Activated effector memory CD4-positive, alpha-beta T cell treated with Interleukin-2 at 50 U/mL for 16 hours (primary cell): ENCODE data around the gene CBR4.
"Not testable (repeated sequence)": the region's sequence is repeated elsewhere in the genome, so short reads cannot be mapped to it uniquely, and the experiment has no call there.

Source experiments
- DNase-seq: peaks from one replicate; pipeline ENCODE4 v3.0.0-alpha.2; 2020

CBR4 gene

GRCh38 chr4:168992952-168993482 is 17.0 kb downstream of the CBR4 start:
- DNase-seq, result not testable (repeated sequence)

- DNase-seq, result no peak
Observed at GRCh38 chr4:168981942-168982341, 28.1 kb downstream of the CBR4 start.

DNA sequence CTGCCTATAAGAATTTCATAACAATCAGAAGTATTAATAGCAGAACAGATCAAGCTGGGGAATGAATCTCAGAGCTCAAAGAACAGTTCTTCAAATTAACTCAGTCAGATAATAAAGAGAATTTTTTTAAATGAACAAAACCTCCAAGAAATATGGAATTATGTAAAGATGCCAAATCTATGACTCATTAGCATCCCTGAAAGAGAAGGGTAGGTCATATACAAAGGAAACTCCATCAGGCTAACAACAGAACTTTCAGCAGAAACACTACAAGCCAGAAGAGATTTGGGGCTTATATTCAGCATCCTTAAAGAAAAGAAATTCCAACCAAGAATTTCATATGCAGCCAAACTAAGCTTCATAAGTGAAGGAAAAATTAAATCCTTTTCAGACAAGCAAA is 28.6 kb downstream of the CBR4 start:
- no peak for DNase-seq

- DNase-seq, result no peak
Observed at GRCh38 chr4:168979338-168979737, 30.7 kb downstream of the CBR4 start.

DNA sequence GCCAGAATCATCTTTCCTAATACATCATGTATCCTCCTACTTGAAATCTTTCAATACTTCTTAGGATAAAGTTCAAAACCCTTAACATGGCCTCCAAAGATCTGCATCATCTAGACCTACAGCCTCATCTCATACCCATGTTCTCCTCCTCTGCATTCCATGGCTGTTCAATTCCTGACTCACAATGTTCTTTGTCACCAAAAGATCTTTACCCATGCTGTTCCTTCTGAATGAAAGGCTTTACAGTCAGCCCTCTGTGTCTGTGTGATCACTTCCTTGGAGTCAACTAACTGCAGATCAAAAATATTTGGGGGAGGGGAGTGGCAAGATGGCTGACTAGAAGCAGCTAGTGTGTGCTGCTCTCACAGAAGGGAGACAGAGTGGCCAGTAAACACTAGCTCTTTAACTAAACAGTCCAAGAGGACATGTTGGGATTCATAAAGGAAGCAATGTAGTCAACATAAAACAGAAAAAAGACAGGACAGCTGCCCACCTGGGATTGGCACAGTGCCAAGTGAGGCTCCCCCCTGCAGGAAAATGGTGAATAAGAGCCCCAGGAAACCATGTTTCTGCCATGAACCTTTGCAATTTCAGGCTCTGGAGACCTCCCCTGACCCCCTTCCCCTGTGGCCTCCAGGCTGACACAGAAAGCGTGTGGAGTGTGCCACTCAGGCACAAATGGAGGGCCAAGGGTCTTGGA is 31.9 kb downstream of the CBR4 start:
- DNase-seq, result no peak

DNA sequence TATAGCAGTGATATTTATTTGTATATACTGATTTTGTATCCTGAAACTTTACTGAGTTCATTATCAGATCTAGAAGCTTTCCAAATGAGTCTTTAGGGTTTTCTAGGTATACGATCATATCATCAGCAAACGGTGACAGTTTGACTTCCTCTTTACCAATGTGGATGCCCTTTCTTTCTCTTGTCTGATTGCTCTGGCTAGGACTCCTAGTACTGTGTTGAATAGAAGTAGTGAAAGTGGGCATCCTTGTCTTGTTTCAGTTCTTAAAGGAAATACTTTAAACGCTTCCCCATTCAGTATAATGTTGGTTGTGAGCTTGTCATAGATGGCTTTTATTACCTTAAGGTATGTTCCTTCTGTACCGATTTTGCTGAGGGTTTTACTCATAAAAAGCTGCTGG is 37.5 kb downstream of the CBR4 start:
- DNase-seq, result no peak

GRCh38 chr4:168960716-168961115 is 49.3 kb downstream of the CBR4 start:
- DNase-seq, result no peak

GRCh38 chr4:168955674-168956073 is 54.4 kb downstream of the CBR4 start:
- DNase-seq, result no peak

GRCh38 chr4:168952821-168953246 is 57.2 kb downstream of the CBR4 start:
- DNase-seq, result not testable (repeated sequence)

DNA sequence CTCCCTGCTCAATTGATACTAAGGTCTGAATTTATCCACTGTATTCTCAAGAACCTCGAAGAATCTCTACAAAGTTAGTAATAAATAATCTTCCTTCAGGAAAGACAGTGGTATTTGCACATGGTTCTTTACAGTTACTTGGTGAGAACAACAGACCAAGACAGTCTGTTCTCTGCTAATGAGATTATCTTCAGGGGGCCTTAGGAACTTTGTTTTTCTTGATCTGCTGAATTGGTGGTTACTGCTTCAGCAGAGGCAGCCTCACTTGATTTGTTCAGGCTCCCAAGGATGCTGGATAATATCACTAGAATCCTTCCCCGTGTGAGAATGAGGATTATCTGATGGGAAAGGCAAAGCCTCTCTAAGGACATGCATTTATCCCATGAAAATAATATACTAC is 64.8 kb downstream of the CBR4 start:
- no peak for DNase-seq

DNA sequence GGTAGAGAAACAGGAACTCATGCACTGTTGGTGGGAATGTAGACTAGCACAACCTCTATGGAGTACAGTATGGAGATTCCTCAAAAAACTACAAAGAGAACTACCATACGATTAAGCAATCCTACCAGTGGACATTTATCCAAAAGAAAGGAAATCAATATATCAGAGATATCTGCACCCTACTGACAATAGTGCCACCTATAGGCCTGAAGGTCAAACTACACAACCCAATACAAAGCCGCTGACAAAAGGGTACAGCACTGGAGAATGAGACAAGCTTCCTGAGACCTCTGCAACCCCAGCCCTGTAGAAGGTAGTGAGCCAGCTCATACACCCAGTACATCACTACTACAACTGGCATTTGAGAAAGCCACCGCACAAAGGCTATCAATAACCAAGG is 67.1 kb downstream of the CBR4 start:
- DNase-seq, result no peak
